ENCODE measurements around the gene OTUD3. TPM values are rescaled to one million over a fixed set of nuclear protein-coding genes. Genes with fewer than 3 reads are reported as not detected.

OTUD3 gene
- total and polyA plus RNA-seq, 2 of the 13 experiments (the other 11 are each of a cell fraction or from before 2014, with no cell fraction given) = 5.2 to 7.5 TPM

DNA sequence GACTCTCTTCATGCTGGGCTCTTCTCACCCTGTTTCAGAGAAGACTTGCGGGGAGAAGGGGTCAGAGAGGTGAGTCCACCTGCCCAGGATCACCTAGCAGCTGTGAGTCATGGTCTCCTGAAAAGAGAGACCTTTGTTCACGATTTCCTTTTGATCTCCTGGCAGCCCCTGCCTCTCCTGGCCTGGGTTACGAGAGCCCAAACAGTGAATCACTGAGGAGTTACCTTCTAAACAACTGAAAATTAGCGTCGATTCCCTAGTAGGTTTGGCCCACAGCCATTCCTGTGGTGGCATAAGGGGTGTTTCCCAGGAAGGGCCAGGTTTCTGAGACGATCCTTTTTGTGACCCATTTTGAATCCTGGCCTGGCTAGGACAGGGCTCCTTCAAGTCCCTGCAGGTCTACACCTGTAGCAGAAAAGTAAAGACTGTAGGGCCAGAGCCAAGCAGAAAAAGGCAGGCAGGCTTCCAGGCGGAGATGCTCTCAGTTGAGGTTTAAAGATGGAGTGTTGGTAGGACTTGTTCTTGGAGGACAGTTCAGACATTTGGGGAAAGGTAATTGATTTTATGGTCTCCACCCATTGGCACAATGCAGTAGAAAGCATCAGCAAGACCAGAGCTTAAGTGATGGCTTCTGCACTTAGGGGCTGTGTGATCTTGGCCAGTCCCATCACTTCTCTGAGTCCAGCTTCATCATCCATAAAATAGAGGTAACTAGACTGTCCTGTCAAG lies 43.3 kb downstream of the OTUD3 start (continued):
- TF ChIP-seq ZNF790 (CRISPR knock-in tag; IDR thresholded peaks at IDR 0.05; ENCODE audit: borderline replicate concordance) = no peak
- TF ChIP-seq JARID2 (CRISPR knock-in tag; IDR thresholded peaks at IDR 0.05; ENCODE audit: insufficient replicate concordance) = no peak
- TF ChIP-seq POGZ (CRISPR knock-in tag; IDR thresholded peaks at IDR 0.05) = peak; percentile 55; the same call in 1 of the 2 replicates
- TF ChIP-seq ZBTB42 (CRISPR knock-in tag; IDR thresholded peaks at IDR 0.05) = no peak
- TF ChIP-seq ETV6 (CRISPR knock-in tag; conservative IDR thresholded peaks at IDR 0.05) = no peak
- no peak for TF ChIP-seq ZNF75D (CRISPR knock-in tag; IDR thresholded peaks at IDR 0.05; ENCODE audit: borderline replicate concordance)
- TF ChIP-seq, protein P1, sequence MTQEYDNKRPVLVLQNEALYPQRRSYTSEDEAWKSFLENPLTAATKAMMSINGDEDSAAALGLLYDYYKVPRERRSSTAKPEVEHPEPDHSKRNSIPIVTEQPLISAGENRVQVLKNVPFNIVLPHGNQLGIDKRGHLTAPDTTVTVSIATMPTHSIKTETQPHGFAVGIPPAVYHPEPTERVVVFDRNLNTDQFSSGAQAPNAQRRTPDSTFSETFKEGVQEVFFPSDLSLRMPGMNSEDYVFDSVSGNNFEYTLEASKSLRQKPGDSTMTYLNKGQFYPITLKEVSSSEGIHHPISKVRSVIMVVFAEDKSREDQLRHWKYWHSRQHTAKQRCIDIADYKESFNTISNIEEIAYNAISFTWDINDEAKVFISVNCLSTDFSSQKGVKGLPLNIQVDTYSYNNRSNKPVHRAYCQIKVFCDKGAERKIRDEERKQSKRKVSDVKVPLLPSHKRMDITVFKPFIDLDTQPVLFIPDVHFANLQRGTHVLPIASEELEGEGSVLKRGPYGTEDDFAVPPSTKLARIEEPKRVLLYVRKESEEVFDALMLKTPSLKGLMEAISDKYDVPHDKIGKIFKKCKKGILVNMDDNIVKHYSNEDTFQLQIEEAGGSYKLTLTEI (CRISPR knock-in tag; conservative IDR thresholded peaks at IDR 0.05) = no peak
- TF ChIP-seq SETDB1 (CRISPR knock-in tag; IDR thresholded peaks at IDR 0.05; ENCODE audit: borderline replicate concordance) = no peak
- TF ChIP-seq NR2F6 (IDR thresholded peaks at IDR 0.05) = peak; percentile 90
- TF ChIP-seq NR2F6 (CRISPR knock-in tag; IDR thresholded peaks at IDR 0.05) = peak; percentile 96
- TF ChIP-seq, protein P2, sequence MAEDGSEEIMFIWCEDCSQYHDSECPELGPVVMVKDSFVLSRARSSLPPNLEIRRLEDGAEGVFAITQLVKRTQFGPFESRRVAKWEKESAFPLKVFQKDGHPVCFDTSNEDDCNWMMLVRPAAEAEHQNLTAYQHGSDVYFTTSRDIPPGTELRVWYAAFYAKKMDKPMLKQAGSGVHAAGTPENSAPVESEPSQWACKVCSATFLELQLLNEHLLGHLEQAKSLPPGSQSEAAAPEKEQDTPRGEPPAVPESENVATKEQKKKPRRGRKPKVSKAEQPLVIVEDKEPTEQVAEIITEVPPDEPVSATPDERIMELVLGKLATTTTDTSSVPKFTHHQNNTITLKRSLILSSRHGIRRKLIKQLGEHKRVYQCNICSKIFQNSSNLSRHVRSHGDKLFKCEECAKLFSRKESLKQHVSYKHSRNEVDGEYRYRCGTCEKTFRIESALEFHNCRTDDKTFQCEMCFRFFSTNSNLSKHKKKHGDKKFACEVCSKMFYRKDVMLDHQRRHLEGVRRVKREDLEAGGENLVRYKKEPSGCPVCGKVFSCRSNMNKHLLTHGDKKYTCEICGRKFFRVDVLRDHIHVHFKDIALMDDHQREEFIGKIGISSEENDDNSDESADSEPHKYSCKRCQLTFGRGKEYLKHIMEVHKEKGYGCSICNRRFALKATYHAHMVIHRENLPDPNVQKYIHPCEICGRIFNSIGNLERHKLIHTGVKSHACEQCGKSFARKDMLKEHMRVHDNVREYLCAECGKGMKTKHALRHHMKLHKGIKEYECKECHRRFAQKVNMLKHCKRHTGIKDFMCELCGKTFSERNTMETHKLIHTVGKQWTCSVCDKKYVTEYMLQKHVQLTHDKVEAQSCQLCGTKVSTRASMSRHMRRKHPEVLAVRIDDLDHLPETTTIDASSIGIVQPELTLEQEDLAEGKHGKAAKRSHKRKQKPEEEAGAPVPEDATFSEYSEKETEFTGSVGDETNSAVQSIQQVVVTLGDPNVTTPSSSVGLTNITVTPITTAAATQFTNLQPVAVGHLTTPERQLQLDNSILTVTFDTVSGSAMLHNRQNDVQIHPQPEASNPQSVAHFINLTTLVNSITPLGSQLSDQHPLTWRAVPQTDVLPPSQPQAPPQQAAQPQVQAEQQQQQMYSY (CRISPR knock-in tag; IDR thresholded peaks at IDR 0.05) = no peak
- TF ChIP-seq, protein P3, sequence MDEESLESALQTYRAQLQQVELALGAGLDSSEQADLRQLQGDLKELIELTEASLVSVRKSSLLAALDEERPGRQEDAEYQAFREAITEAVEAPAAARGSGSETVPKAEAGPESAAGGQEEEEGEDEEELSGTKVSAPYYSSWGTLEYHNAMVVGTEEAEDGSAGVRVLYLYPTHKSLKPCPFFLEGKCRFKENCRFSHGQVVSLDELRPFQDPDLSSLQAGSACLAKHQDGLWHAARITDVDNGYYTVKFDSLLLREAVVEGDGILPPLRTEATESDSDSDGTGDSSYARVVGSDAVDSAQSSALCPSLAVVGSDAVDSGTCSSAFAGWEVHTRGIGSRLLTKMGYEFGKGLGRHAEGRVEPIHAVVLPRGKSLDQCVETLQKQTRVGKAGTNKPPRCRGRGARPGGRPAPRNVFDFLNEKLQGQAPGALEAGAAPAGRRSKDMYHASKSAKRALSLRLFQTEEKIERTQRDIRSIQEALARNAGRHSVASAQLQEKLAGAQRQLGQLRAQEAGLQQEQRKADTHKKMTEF (CRISPR knock-in tag; IDR thresholded peaks at IDR 0.05) = peak; percentile 82
- TF ChIP-seq, protein P4, sequence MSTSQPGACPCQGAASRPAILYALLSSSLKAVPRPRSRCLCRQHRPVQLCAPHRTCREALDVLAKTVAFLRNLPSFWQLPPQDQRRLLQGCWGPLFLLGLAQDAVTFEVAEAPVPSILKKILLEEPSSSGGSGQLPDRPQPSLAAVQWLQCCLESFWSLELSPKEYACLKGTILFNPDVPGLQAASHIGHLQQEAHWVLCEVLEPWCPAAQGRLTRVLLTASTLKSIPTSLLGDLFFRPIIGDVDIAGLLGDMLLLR (CRISPR knock-in tag; IDR thresholded peaks at IDR 0.05) = no peak
- TF ChIP-seq RXRB (CRISPR knock-in tag; IDR thresholded peaks at IDR 0.05; ENCODE audit: borderline replicate concordance) = peak; percentile 93
- TF ChIP-seq SOX5 (CRISPR knock-in tag; IDR thresholded peaks at IDR 0.05; ENCODE audit: borderline replicate concordance) = peak; percentile 89; the same call in 1 of the 2 replicates
- TF ChIP-seq, protein P5, sequence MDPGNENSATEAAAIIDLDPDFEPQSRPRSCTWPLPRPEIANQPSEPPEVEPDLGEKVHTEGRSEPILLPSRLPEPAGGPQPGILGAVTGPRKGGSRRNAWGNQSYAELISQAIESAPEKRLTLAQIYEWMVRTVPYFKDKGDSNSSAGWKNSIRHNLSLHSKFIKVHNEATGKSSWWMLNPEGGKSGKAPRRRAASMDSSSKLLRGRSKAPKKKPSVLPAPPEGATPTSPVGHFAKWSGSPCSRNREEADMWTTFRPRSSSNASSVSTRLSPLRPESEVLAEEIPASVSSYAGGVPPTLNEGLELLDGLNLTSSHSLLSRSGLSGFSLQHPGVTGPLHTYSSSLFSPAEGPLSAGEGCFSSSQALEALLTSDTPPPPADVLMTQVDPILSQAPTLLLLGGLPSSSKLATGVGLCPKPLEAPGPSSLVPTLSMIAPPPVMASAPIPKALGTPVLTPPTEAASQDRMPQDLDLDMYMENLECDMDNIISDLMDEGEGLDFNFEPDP (CRISPR knock-in tag; conservative IDR thresholded peaks at IDR 0.05) = no peak
- peak; percentile 76 for TF ChIP-seq TEAD3 (CRISPR knock-in tag; optimal IDR thresholded peaks at IDR 0.05; ENCODE audit: borderline replicate concordance)
- TF ChIP-seq ZFP36L1 (CRISPR knock-in tag; IDR thresholded peaks at IDR 0.05) = no peak
- TF ChIP-seq SNAPC2 (CRISPR knock-in tag; IDR thresholded peaks at IDR 0.05) = no peak
- TF ChIP-seq NAIF1 (CRISPR knock-in tag; IDR thresholded peaks at IDR 0.05; ENCODE audit: borderline replicate concordance) = no peak
